ENCODE data around the gene ENG. TPM values are rescaled to one million over a fixed set of nuclear protein-coding genes. Genes with fewer than 3 reads are reported as not detected.

The ENG gene
- total RNA-seq, 1 donor from 2014 or later: 322 TPM

- ATAC-seq (peak; percentile 3), DNase-seq (no peak)
- TF ChIP-seq, protein P1, sequence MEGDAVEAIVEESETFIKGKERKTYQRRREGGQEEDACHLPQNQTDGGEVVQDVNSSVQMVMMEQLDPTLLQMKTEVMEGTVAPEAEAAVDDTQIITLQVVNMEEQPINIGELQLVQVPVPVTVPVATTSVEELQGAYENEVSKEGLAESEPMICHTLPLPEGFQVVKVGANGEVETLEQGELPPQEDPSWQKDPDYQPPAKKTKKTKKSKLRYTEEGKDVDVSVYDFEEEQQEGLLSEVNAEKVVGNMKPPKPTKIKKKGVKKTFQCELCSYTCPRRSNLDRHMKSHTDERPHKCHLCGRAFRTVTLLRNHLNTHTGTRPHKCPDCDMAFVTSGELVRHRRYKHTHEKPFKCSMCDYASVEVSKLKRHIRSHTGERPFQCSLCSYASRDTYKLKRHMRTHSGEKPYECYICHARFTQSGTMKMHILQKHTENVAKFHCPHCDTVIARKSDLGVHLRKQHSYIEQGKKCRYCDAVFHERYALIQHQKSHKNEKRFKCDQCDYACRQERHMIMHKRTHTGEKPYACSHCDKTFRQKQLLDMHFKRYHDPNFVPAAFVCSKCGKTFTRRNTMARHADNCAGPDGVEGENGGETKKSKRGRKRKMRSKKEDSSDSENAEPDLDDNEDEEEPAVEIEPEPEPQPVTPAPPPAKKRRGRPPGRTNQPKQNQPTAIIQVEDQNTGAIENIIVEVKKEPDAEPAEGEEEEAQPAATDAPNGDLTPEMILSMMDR (IDR thresholded peaks at IDR 0.05): no peak
- intact Hi-C loops (cut with DNase I): no loop called here
- peaks cover 95% of the 10 kb centered on the region for H3K36me3 ChIP-seq
- no peaks in the 10 kb centered on the region for H3K4me1 ChIP-seq
- H3K9me3 ChIP-seq: no peaks in the 10 kb centered on the region
- H3K27ac ChIP-seq: no peak overlapping the region
- H3K27me3 ChIP-seq: no peaks in the 10 kb centered on the region
- no peak overlapping the region for H3K4me3 ChIP-seq
Measured at GRCh38 chr9:127815512-127816361, 38.7 kb downstream of the ENG start.

GRCh38 chr9:127814619-127815511 is 39.6 kb downstream of the ENG start:
- H3K4me3 ChIP-seq: no peak overlapping the region
- no peaks in the 10 kb centered on the region for H3K9me3 ChIP-seq
- H3K4me1 ChIP-seq: no peaks in the 10 kb centered on the region
- DNase-seq (no peak), ATAC-seq (no peak)
- peaks cover 98% of the 10 kb centered on the region for H3K36me3 ChIP-seq
- intact Hi-C loops (cut with DNase I): no loop called here
- H3K27ac ChIP-seq: no peak overlapping the region
- TF ChIP-seq, protein P1 (IDR thresholded peaks at IDR 0.05): no peak
- H3K27me3 ChIP-seq: no peaks in the 10 kb centered on the region

- H3K9me3 ChIP-seq: no peaks in the 10 kb centered on the region
- DNase-seq (no peak), ATAC-seq (peak; percentile 5)
- H3K27me3 ChIP-seq: no peaks in the 10 kb centered on the region
- peak overlapping the region; percentile 30 for H3K27ac ChIP-seq
- intact Hi-C loops (cut with DNase I): no loop called here
- H3K4me1 ChIP-seq: no peaks in the 10 kb centered on the region
- H3K36me3 ChIP-seq: peaks cover 91% of the 10 kb centered on the region
- H3K4me3 ChIP-seq: no peak overlapping the region
- TF ChIP-seq, protein P1 (IDR thresholded peaks at IDR 0.05): no peak
Measured at GRCh38 chr9:127813686-127814226, 40.7 kb downstream of the ENG start.

- Histone ChIP-seq H3K36me3 (peaks cover 91% of the 10 kb centered on the region), H3K4me1 (no peaks in the 10 kb centered on the region), H3K4me3 (no peak overlapping the region), H3K27ac (no peak overlapping the region), H3K27me3 (no peaks in the 10 kb centered on the region), H3K9me3 (no peaks in the 10 kb centered on the region)
- TF ChIP-seq, protein P1 (IDR thresholded peaks at IDR 0.05): no peak
- no peak for DNase-seq
- intact Hi-C loops (cut with DNase I): no loop called here
- ATAC-seq: no peak
Measured at GRCh38 chr9:127812936-127813675, 41.4 kb downstream of the ENG start.

DNA sequence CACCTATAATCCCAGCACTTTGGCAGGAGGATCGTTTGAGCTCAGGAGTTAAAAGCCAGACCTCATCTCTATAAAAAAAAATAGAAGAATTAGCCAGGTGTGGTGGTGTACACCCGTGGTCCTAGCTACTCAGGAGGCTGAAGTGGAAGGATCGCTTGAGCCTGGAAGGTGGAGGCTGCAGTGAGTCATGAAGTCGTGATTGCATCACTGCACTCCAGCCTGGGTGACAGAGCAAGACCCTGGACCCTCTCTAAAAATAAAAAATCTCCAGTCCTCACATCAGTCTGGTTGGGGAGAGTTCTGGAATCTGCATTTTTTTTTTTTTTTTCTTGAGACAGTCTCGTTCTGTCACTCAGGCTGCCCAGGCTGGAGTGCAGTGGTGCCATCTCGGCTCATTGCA is 42.4 kb downstream of the ENG start:
- intact Hi-C loops (cut with DNase I): no loop called here
- no peaks in the 10 kb centered on the region for H3K9me3 ChIP-seq
- H3K36me3 ChIP-seq: peaks cover 91% of the 10 kb centered on the region
- no peak overlapping the region for H3K4me3 ChIP-seq
- no peaks in the 10 kb centered on the region for H3K27me3 ChIP-seq
- ATAC-seq: no peak
- TF ChIP-seq, protein P1 (IDR thresholded peaks at IDR 0.05): no peak
- H3K4me1 ChIP-seq: no peaks in the 10 kb centered on the region
- no peak overlapping the region for H3K27ac ChIP-seq
- DNase-seq: no peak

Measured in upper lobe of right lung (tissue), 1 donor.